Activated T-helper 17 cell treated with anti-CD3 and anti-CD28 coated beads, Interleukin-2, amount 50 U/mL, for 72 hours (primary cell): ENCODE measurements around the gene ERC1. TPM values are rescaled to one million over a fixed set of nuclear protein-coding genes. Genes with fewer than 3 reads are reported as not detected.
"Not testable (repeated sequence)": the region's sequence is repeated elsewhere in the genome, so short reads cannot be mapped to it uniquely, and the experiment has no call there.

Source experiments
- ATAC-seq: fragments of 150-1000 bp; cut with Tn5 transposase; replicated peaks from 2 replicates; pipeline ENCODE4 v1.10.0; 2021; ENCODE audit warnings: mild to moderate bottlenecking, moderate library complexity
- H3K27ac Mint-ChIP-seq: one replicate; pipeline ENCODE4 v1.8.0; 2022; ENCODE audit warnings: mixed read lengths
- H3K27me3 Mint-ChIP-seq: one replicate; pipeline ENCODE4 v1.8.0; 2022; ENCODE audit warnings: mixed read lengths
- H3K36me3 Mint-ChIP-seq: one replicate; pipeline ENCODE4 v1.8.0; 2022; ENCODE audit warnings: low read depth, mild to moderate bottlenecking, mixed read lengths
- H3K4me1 Mint-ChIP-seq: one replicate; pipeline ENCODE4 v1.8.0; 2022; ENCODE audit warnings: mixed read lengths
- H3K4me3 Mint-ChIP-seq: one replicate; pipeline ENCODE4 v1.8.0; 2022; ENCODE audit warnings: mild to moderate bottlenecking, mixed read lengths
- H3K9me3 Mint-ChIP-seq: one replicate; pipeline ENCODE4 v1.8.0; 2022; ENCODE audit warnings: mixed read lengths
- total RNA-seq, 2 donors: library from RNA; stranded (reverse); gene quantifications; one replicate each; pipeline ENCODE4 v1.2.3, GENCODE V29; 2022

Gene ERC1
- total RNA-seq, 2 donors from 2014 or later, result 25.8 to 31.9 TPM

DNA sequence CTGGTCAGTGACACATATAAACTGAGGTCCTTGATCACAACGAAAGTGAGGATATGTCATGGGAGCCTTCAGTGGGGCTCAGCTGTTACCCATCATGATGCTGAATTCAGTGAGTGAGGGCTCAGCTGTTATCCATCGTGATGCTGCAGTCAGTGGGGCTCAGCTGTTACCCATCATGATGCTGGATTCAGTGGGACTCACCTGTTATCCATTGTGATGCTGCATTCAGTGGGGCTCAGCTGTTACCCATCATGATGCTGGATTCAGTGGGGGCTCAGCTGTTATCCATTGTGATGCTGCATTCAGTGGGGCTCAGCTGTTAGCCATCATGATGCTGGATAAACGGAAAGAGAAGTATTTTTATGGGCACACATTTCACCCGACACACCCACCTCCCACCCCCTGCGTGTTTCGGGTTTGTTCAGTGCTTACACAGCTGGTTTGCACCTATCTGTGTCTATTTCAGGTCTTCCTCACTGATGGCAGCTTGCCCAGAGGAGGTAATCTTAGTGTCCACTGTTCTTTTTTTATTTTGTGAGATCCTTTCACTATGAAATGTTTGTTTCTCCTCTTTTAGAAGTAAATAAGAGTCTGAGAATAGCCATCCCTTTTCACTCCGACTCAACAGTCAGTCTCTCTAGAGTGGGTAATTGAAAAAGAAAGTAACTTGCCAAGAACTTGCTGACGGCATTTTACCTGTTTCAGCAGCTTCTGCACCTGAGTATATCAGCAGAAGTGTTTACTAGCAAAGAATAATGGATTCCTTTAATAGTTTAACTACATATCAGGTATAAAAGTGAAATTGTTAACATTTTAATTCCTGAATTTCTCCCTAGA is 183.0 kb downstream of the ERC1 start:
- Mint-ChIP-seq H3K9me3 (no peaks in the 10 kb centered on the region), H3K27ac (peak overlapping the region; percentile 29), H3K27me3 (no peaks in the 10 kb centered on the region), H3K4me3 (peak overlapping the region; percentile 53), H3K4me1 (no peaks in the 10 kb centered on the region), H3K36me3 (no peaks in the 10 kb centered on the region)
- ATAC-seq, result peak; percentile 29

DNA sequence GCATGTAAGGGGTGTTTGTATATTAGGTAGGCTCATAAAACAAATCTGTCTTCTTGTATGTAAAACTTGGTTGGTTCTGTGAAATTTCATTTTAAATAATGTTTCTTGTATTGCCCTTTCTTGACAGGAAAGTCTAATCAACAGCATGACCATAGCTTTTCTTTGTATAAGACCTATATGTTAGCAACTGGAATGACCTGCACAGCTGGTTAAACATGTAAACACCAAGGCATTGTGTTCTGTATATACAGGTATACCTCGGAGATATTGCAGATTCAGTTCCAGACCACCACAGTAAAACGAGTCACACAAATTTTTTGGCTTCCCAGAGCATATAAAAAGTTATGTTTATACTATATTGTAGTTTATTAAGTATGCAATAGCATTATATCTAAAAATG is 183.6 kb downstream of the ERC1 start:
- Mint-ChIP-seq H3K27ac (peak overlapping the region; percentile 29), H3K4me1 (no peaks in the 10 kb centered on the region), H3K9me3 (no peaks in the 10 kb centered on the region), H3K36me3 (no peaks in the 10 kb centered on the region), H3K27me3 (no peaks in the 10 kb centered on the region), H3K4me3 (peak overlapping the region; percentile 53)
- no peak for ATAC-seq

DNA sequence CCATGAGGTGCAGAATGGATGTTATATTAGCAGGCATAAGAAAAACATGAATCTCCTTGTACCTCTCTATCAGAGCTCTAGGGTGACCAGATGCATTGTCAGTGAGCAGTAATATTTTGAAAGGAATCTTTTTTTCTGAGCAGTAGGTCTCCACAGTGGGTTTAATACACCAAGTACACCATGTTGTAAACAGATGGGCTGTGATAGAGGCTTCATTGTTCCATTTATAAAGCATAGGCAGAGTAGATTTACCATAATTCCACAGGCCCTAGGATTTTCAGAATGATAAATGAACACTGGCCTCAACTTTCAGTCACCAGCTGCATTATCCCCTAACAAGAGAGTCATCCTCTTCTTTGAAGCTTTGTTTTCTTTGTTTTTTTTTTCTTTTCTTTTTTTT is 185.2 kb downstream of the ERC1 start:
- no peak overlapping the region for H3K27ac Mint-ChIP-seq

DNA sequence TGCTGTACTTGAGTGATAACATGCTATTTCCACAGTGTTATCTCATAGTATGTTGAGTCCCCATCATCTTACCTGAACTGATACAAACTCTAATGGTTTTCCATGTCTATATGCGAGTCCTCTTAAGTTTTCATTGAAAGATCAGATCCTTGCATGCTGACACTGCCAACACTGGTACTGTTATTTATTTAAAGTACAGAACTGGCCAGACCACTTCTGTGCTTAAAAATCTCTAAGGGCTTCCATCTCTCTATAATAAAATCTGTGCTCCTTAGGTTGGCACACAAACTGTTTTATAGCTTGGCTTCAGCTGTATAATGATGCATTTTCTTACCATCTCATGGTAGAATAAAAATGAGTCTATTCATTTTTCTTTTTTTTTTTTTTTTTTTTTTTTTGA is 188.1 kb downstream of the ERC1 start:
- Mint-ChIP-seq H3K4me3 (no peak overlapping the region), H3K4me1 (no peaks in the 10 kb centered on the region)
- no peak for ATAC-seq

More for the DNA sequence above, 185.2 kb downstream of the ERC1 start:
- Mint-ChIP-seq H3K4me1 (no peaks in the 10 kb centered on the region), H3K36me3 (peaks cover 14% of the 10 kb centered on the region), H3K27me3 (no peaks in the 10 kb centered on the region), H3K9me3 (no peaks in the 10 kb centered on the region), H3K4me3 (no peak overlapping the region)
- no peak for ATAC-seq

DNA sequence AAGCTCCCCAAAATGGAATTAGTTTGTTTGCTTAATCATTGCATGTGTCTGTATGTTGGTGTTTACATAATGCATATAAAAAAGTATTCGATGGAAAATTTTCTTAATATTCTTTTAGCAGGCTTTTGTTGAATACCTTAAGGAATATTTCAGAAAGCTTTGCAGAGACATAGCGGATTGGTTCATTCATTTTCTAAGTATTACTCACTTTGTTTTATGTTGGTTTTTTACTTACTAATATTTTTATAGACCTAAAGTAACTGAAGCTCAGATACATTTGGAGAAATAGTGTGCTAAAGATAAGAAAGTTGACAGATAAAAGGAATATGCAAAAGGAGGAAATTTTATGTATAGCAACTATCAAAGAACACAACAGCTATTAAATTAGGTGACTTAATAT is 191.0 kb downstream of the ERC1 start:
- peaks cover 13% of the 10 kb centered on the region for H3K4me1 Mint-ChIP-seq
- H3K27ac Mint-ChIP-seq, result no peak overlapping the region
- H3K36me3 Mint-ChIP-seq, result peaks cover 66% of the 10 kb centered on the region
- no peaks in the 10 kb centered on the region for H3K27me3 Mint-ChIP-seq
- no peak overlapping the region for H3K4me3 Mint-ChIP-seq
- ATAC-seq, result no peak
- no peaks in the 10 kb centered on the region for H3K9me3 Mint-ChIP-seq

More for the DNA sequence above, 188.1 kb downstream of the ERC1 start:
- Mint-ChIP-seq H3K36me3 (peaks cover 42% of the 10 kb centered on the region), H3K9me3 (no peaks in the 10 kb centered on the region), H3K27me3 (no peaks in the 10 kb centered on the region), H3K27ac (no peak overlapping the region)

DNA sequence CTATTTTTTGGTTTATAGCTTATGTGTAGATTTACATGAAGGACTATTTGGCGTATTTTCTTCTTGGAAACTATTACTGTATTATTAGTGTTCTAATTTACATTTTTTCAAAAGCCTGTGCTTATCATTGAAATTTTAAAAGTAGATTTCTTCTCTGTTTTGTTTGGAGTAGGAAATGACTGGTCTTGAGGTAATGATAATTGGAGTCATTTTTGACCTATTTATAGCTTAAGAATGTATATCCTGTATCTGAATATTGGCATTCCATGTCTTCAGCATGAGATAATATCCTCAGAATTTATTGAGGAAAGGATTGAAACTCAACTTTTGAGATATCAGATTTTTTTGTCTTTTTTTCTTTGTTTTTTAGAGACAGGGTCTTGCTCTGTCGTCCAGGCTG is 193.4 kb downstream of the ERC1 start:
- ATAC-seq, result no peak

DNA sequence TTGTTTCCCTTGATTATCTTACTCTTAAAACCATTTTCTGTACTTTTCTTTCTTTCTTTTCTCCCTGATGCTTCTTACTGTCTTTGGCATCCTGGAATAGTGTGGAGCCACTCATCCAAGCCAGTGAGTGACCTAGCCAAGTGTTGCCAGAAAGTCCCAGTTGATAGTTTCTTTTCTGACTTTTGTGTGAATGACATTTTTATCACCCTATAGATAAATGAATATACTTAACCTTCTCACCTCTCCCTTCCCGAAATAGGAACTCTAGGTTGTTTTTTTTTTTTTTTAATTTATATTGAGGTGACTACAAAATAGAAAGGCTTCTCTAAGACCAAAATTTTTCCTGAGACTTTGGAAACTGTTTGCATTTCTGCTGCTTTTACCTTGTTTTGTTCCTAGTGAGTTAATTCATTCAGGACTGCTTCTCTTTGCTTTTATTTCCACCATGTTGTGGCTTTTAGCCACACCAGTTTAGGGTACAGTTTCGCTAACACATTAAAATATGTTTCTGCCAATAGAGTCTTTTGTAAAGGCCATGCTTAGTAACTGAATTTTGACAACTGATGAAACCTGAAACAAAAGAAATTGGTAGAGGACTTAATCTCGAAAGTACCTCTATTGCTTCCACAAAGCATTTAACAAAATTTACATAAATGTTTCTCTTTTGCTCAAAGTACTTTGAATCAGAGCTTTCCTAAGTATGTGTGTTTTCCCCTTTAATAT is 194.6 kb downstream of the ERC1 start:
- peak; percentile 89 for ATAC-seq
- peak overlapping the region; percentile 39 for H3K4me3 Mint-ChIP-seq

More for the DNA sequence above, 193.4 kb downstream of the ERC1 start:
- Mint-ChIP-seq H3K27ac (no peak overlapping the region), H3K9me3 (no peaks in the 10 kb centered on the region), H3K36me3 (peaks cover 85% of the 10 kb centered on the region), H3K27me3 (no peaks in the 10 kb centered on the region), H3K4me3 (no peak overlapping the region), H3K4me1 (peaks cover 13% of the 10 kb centered on the region)

DNA sequence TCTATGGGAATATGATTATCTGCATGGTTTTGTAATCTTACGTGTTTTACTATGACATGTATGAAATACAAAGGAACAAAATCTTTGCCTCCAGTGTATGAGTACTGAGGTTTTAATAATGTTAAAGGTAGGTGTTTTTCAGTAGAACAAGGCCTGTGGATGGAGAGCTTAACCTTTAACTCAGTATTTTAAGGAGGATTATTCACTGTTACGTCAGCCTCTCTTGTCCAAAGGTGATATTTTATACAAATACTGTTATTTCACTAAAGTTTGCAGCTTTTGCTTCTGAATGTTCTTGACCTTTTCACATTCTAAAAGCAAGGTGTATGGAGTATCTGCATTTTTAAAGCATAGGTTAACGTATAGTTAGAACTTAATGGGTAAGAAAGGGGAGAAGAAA is 195.3 kb downstream of the ERC1 start:
- Mint-ChIP-seq H3K4me1 (peaks cover 13% of the 10 kb centered on the region), H3K9me3 (no peaks in the 10 kb centered on the region), H3K4me3 (peak overlapping the region; percentile 39), H3K27me3 (no peaks in the 10 kb centered on the region), H3K36me3 (peaks cover 89% of the 10 kb centered on the region), H3K27ac (peak overlapping the region; percentile 52)
- peak; percentile 33 for ATAC-seq

More for the DNA sequence above, 194.6 kb downstream of the ERC1 start:
- H3K36me3 Mint-ChIP-seq, result peaks cover 89% of the 10 kb centered on the region
- peak overlapping the region; percentile 52 for H3K27ac Mint-ChIP-seq
- H3K4me1 Mint-ChIP-seq, result peaks cover 13% of the 10 kb centered on the region
- no peaks in the 10 kb centered on the region for H3K9me3 Mint-ChIP-seq
- no peaks in the 10 kb centered on the region for H3K27me3 Mint-ChIP-seq

DNA sequence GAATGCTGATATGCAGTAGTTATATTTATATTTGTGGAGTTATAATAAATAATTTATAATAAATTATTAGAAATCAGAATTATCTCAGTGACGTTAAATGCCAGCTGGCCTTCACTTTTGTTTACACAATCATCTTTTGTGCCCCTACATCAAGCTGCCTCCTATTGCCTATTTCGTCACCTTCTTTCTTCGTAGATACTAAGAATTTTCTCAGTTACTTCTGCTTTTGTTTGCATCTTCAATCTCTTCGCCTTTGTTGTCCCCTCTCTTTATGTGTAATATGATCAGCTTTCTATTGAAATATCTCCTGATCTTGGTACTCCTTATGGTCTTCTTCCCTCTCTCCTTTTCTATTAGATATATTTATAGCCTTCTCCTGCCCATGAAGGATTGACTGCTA is 197.0 kb downstream of the ERC1 start:
- no peak for ATAC-seq
- Mint-ChIP-seq H3K4me1 (peaks cover 13% of the 10 kb centered on the region), H3K36me3 (peaks cover 86% of the 10 kb centered on the region), H3K27me3 (no peaks in the 10 kb centered on the region), H3K9me3 (no peaks in the 10 kb centered on the region), H3K4me3 (no peak overlapping the region), H3K27ac (no peak overlapping the region)

DNA sequence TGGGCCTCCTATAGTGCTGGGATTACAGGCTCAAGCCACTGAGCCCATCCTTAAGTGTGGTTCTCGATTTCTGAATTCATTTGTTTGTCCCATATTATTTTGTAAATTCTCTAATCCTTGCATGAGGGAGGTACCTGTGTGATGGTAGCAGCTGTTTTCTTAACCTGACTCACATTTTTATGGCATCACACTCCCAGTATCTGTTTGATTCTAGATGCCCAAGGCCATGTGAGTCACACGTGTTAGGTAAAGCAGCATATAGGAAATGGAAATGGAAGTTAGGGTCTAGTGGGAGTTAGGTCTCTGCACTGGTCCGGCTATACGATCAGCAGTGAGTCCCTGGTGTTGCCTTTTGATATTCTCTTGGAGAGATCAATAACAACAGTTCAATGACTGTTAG is 198.1 kb downstream of the ERC1 start:
- no peak overlapping the region for H3K27ac Mint-ChIP-seq
- no peak overlapping the region for H3K4me3 Mint-ChIP-seq
- no peaks in the 10 kb centered on the region for H3K9me3 Mint-ChIP-seq
- H3K36me3 Mint-ChIP-seq, result peaks cover 74% of the 10 kb centered on the region
- H3K4me1 Mint-ChIP-seq, result peaks cover 13% of the 10 kb centered on the region
- no peaks in the 10 kb centered on the region for H3K27me3 Mint-ChIP-seq
- peak; percentile 31 for ATAC-seq

DNA sequence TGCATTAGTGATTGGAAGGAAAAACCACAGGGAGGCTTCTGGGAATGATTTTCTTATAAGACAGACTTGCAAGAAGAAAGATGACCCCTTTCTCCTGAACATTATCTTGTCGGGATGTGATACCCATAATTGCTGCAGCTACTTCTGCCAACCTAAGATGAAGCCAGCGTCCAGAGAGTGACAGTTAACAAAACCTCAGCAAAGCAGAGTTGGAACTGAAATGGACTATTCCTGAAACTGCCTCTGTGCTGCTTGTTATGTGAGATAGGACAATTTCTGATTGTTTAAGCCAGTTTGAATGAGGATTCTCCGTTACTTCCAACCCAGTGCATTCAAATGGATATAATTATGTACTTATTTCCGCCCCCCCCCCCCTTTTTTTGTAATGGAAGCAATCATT is 204.5 kb downstream of the ERC1 start:
- Mint-ChIP-seq H3K4me1 (no peaks in the 10 kb centered on the region), H3K9me3 (peaks cover 3% of the 10 kb centered on the region), H3K36me3 (peaks cover 57% of the 10 kb centered on the region), H3K27me3 (no peaks in the 10 kb centered on the region), H3K4me3 (no peak overlapping the region), H3K27ac (no peak overlapping the region)
- no peak for ATAC-seq

DNA sequence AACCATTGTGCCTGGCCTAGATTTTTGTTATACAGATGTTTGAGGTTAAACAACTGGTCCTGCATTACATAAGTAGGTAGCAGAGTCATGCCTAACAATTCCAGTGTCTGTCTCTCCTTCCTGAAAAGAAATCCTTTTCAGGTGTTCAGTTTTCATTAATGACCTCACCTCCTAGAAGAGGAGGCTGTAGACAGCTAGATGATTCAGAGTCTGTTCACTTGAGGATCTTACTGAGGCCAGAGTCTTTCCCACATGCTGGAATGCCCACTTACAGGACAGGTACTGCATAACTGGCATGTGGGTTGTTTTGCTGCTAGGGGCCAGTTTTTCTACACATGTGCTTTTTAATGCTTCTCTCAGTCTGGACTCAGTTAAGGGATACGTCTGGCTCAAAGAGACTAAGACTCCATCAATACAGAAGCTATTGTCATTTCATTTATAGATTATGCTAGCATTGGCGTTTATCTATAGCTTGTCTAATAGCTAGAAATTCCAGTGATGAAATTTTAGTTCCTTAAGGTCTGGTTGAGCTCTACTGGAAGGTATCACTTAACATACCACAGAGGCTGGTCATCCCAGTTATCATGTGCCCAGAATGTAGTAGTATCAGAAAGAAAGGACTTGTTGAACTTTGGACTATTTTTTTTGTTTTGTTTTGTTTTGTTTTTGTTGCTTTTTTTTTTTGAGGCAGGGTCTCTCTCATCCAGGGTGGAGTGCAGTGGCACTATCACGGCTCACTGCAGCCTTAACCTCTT is 206.4 kb downstream of the ERC1 start:
- Mint-ChIP-seq H3K4me3 (no peak overlapping the region), H3K27ac (no peak overlapping the region), H3K9me3 (peaks cover 3% of the 10 kb centered on the region), H3K36me3 (peaks cover 38% of the 10 kb centered on the region), H3K27me3 (no peaks in the 10 kb centered on the region), H3K4me1 (peaks cover 5% of the 10 kb centered on the region)
- no peak for ATAC-seq

DNA sequence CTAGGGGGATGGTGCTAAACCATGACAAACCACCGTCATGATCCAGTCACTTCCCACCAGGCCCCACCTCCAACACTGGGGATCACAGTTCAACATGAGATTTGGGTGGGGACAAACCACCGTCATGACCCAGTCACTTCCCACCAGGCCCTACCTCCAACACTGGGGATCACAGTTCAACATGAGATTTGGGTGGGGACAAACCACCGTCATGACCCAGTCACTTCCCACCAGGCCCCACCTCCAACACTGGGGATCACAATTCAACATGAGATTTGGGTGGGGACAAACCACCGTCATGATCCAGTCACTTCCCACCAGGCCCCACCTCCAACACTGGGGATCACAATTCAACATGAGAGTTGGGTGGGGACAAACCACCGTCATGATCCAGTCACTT is 207.8 kb downstream of the ERC1 start:
- H3K27me3 Mint-ChIP-seq, H3K4me3 Mint-ChIP-seq, H3K9me3 Mint-ChIP-seq, ATAC-seq, H3K4me1 Mint-ChIP-seq, H3K27ac Mint-ChIP-seq: not testable (repeated sequence)
- H3K36me3 Mint-ChIP-seq, result peaks cover 36% of the 10 kb centered on the region

DNA sequence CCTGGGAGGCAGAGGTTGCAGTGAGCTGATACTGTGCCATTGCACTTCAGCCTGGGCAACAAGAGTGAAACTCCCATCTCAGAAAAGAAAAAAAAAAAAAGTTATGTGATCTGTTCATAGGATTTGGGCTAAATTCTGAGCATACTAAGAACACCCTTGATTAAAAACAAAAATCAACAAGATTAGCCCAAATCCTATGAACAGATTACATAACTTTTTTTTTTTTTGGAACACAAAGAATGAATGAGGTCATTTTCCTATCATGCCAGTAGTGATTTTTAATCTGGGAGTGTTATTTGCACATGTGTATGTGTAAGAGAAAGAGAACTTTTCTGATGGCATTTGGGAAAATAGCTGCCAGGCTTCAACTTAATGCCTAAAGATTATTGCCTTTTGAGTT is 208.7 kb downstream of the ERC1 start:
- Mint-ChIP-seq H3K4me1 (peaks cover 5% of the 10 kb centered on the region), H3K27me3 (no peaks in the 10 kb centered on the region), H3K27ac (no peak overlapping the region), H3K4me3 (no peak overlapping the region), H3K9me3 (peaks cover 3% of the 10 kb centered on the region), H3K36me3 (peaks cover 36% of the 10 kb centered on the region)
- no peak for ATAC-seq
